K562 (cell line): ENCODE data around the gene ABHD12. TPM values are rescaled to one million over a fixed set of nuclear protein-coding genes. Genes with fewer than 3 reads are reported as not detected.

Source experiments
- ATAC-seq: fragments of 200-7000 bp; cut with Tn5 transposase; 3 replicates; pipeline ENCODE4 v1.9.1; 2020; ENCODE audit warnings: moderate library complexity
- BruUV-seq: library from RNA; stranded (reverse); fragments of 400-500 nt; replicated peaks from 2 replicates; lab custom pipeline; 2021; lab: Mats Ljungman, UMichigan
- CTCF ChIA-PET: fragments of 300-600 bp; formaldehyde crosslinking; extraction: SDS; loops from one replicate; lab custom pipeline; 2021; ENCODE audit warnings: low intra/inter-chr PET ratio; lab: Yijun Ruan, JAX
- POLR2A ChIA-PET: fragments of 300-600, 350-650 bp; sonication (Branson Sonifier 250); formaldehyde crosslinking; extraction: SDS; loops from one replicate; lab custom pipeline; 2021; ENCODE audit warnings: antibody characterized with exemption, inconsistent platforms; lab: Yijun Ruan, JAX
- DNase-seq, 4 experiments: peaks; one replicate each; pipeline versions ENCODE4 v3.0.0 to v3.0.0-alpha.2; 2011 to 2018; ENCODE audit warnings: low spot score in 3 of 4, mixed read lengths in 3 of 4; ENCODE audit errors: extremely low read depth in 1 of 4
- FAIRE-seq: peaks from 2 replicates; lab custom pipeline; 2011; peaks lifted over from hg19 to GRCh38; lab: Jason Lieb, UNC
- H2AFZ ChIP-seq: 2 replicates; pipeline ENCODE4 v1.6.0; 2011; ENCODE audit warnings: low read depth, low read length, control low read depth, inconsistent platforms
- H3K27ac ChIP-seq: fragments of 200-600 bp; 3 replicates; pipeline ENCODE4 v1.8.0; 2011; ENCODE audit warnings: low read depth, mild to moderate bottlenecking, control low read depth, inconsistent platforms, low read length, moderate library complexity, mixed read lengths; ENCODE audit errors: extremely low read depth
- H3K27me3 ChIP-seq, 2 experiments: fragments of 300-600 bp in 1 of 2; 2 replicates in 1 of 2; 3 replicates in 1 of 2; pipeline versions ENCODE4 v1.6.0 to v1.8.0; 2011; ENCODE audit warnings: inconsistent platforms in 2 of 2, low read length in 2 of 2, mild to moderate bottlenecking in 1 of 2, mixed read lengths in 1 of 2, moderate library complexity in 1 of 2; ENCODE audit not compliant: control insufficient read depth in 2 of 2, insufficient read depth in 2 of 2
- H3K36me3 ChIP-seq: fragments of 300-600 bp; 3 replicates; pipeline ENCODE4 v1.8.0; 2011; ENCODE audit warnings: mild to moderate bottlenecking, low read length, inconsistent platforms; ENCODE audit not compliant: control insufficient read depth, insufficient read depth
- H3K4me1 ChIP-seq, 2 experiments: fragments of 200-600 bp in 1 of 2; replicated peaks in 1 of 2; 2 replicates in 1 of 2; 3 replicates in 1 of 2; pipeline versions ENCODE4 v1.5.1 to v1.8.0; 2011; ENCODE audit warnings: inconsistent platforms in 2 of 2, low read length in 2 of 2, mild to moderate bottlenecking in 1 of 2, mixed read lengths in 1 of 2, moderate library complexity in 1 of 2; ENCODE audit not compliant: control insufficient read depth in 2 of 2, insufficient read depth in 2 of 2
- H3K4me2 ChIP-seq: 2 replicates; pipeline ENCODE4 v1.6.1; 2011; ENCODE audit warnings: low read length, control low read depth, inconsistent platforms, mixed read lengths; ENCODE audit not compliant: insufficient read depth
- H3K4me3 ChIP-seq: fragments of 200-600 bp; sonication (generic), shearing (Covaris generic); 2 replicates; pipeline ENCODE4 v1.5.1; 2016; ENCODE audit warnings: control low read depth, inconsistent platforms
- H3K79me2 ChIP-seq: fragments of 200-600 bp; 3 replicates; pipeline ENCODE4 v1.8.0; 2011; ENCODE audit warnings: low read length, inconsistent platforms; ENCODE audit not compliant: control insufficient read depth, insufficient read depth
- H3K9ac ChIP-seq, 2 experiments: 2 replicates each; pipeline versions ENCODE4 v1.6.0 to v1.6.1; 2011; ENCODE audit warnings: low read depth in 2 of 2, low read length in 2 of 2, control low read depth in 1 of 2, inconsistent platforms in 1 of 2, mild to moderate bottlenecking in 1 of 2, mixed read lengths in 1 of 2; ENCODE audit not compliant: insufficient read depth in 1 of 2
- H3K9me1 ChIP-seq: one replicate; pipeline ENCODE4 v1.6.0; 2011; ENCODE audit warnings: inconsistent platforms, mild to moderate bottlenecking, low read length, moderate library complexity; ENCODE audit not compliant: control insufficient read depth, insufficient read depth
- H3K9me3 ChIP-seq: replicated peaks from 2 replicates; pipeline ENCODE4 v1.5.1; 2011; ENCODE audit warnings: low read depth, low read length, inconsistent platforms; ENCODE audit not compliant: control insufficient read depth, insufficient read depth
- H4K20me1 ChIP-seq: replicated peaks from 2 replicates; pipeline ENCODE4 v1.6.1; 2011; ENCODE audit warnings: low read length, inconsistent platforms, mixed read lengths; ENCODE audit not compliant: control insufficient read depth, insufficient read depth
- JUND ChIP-seq, 2 experiments: IDR thresholded peaks; 2 replicates in 1 of 2; 3 replicates in 1 of 2; pipeline ENCODE4 v1.6.1; 2011; ENCODE audit warnings: borderline replicate concordance in 2 of 2, low read depth in 2 of 2, low read length in 2 of 2, improper control_type of control experiment in 1 of 2, missing biosample characterization in 1 of 2, missing genetic modification characterization in 1 of 2, missing genetic modification reagents in 1 of 2
- WGBS: fragments of 100-300 bp; shearing (Covaris generic); methylation state at CpG from one replicate; pipeline ENCODE4 v1.1.6; 2016; ENCODE audit warnings: low coverage, mixed read lengths; ENCODE audit not compliant: insufficient coverage; ENCODE audit errors: missing lambda C conversion rate; 5-methylcytosine and 5-hydroxymethylcytosine counted together
- in situ Hi-C: fragments of 300-500 bp; cut with MboI; formaldehyde crosslinking; loops from 4 replicates; pipeline ENCODE4 v1.15.0; 2018; ENCODE audit warnings: inconsistent platforms, mixed read lengths
- intact Hi-C: fragments of 100-400 bp; cut with micrococcal nuclease; formaldehyde crosslinking; loops from 2 replicates; pipeline ENCODE4 v1.14.2; 2022
- polyA plus RNA-seq, 8 experiments: library from polyadenylated mRNA; depleted of rRNA in 4 of 8; stranded (reverse) in 5 of 8; unstranded in 3 of 8; fragments of >200 nt; fragmentation: Nextera tagmentation in 2 of 8; fragmentation: Illumina TruSeq in 1 of 8; extraction: Ambion mirVana in 2 of 8; extraction: Trizol in 1 of 8; gene quantifications; 2 replicates each; pipeline versions ENCODE4 v1.2.1 to v1.2.3, GENCODE V29; 2011 to 2014; ENCODE audit warnings: inconsistent platforms in 1 of 8, missing spikeins in 1 of 8
- total RNA-seq, 7 experiments: library from RNA; depleted of rRNA in 6 of 7; stranded (reverse); fragments of >200 nt in 6 of 7; fragmentation: Illumina TruSeq in 2 of 7; extraction: Trizol in 2 of 7; gene quantifications; 2 replicates each; pipeline versions ENCODE4 v1.2.1 to v1.2.3, GENCODE V29; 2011 to 2021; ENCODE audit warnings: low replicate concordance in 1 of 7
- TF ChIP-seq, protein P1 (sequence below): fragments of 450-650 bp; IDR thresholded peaks from 2 replicates; pipeline ENCODE4 v1.6.1; 2016; ENCODE audit warnings: mild to moderate bottlenecking, moderate library complexity

Gene ABHD12
- total and polyA plus RNA-seq, 9 of the 15 experiments (the other 6 are each of a cell fraction or from before 2014, with no cell fraction given), result 0.65 to 15.6 (median 9.1) TPM

- DNase-seq (no peak), ATAC-seq (no peak; the same call in 2 of the 3 replicates), FAIRE-seq (no peak)
- ChIA-PET CTCF (no interaction called here), POLR2A (interaction anchor here (1.5 kb wide), 1 partner anchor 10 kb away, joined by 4 read pairs; the partner anchor contains the start of gene GINS1)
- Histone ChIP-seq H3K4me3 (no peak overlapping the region), H3K27me3 (no peaks in the 10 kb centered on the region), H3K9me3 (no peaks in the 10 kb centered on the region), H3K79me2 (no peaks in the 10 kb centered on the region), H4K20me1 (no peaks in the 10 kb centered on the region), H2AFZ (peak overlapping the region; percentile 59), H3K9ac (no peak overlapping the region), H3K9me1 (no peaks in the 10 kb centered on the region), H3K4me2 (no peak overlapping the region; the same call in 1 of the 2 replicates), H3K4me1 (no peaks in the 10 kb centered on the region; a peak in 1 of 5 replicates), H3K27ac (no peak overlapping the region), H3K36me3 (no peaks in the 10 kb centered on the region)
- intact Hi-C loops (loop anchor here (10.0 kb wide), 1 partner anchor 402 kb away; the partner anchor contains the start of gene APMAP), in situ Hi-C loops (no loop called here)
- WGBS, result 13% methylated on average over 6 of the region's 6 CpGs
- TF ChIP-seq, protein P1, sequence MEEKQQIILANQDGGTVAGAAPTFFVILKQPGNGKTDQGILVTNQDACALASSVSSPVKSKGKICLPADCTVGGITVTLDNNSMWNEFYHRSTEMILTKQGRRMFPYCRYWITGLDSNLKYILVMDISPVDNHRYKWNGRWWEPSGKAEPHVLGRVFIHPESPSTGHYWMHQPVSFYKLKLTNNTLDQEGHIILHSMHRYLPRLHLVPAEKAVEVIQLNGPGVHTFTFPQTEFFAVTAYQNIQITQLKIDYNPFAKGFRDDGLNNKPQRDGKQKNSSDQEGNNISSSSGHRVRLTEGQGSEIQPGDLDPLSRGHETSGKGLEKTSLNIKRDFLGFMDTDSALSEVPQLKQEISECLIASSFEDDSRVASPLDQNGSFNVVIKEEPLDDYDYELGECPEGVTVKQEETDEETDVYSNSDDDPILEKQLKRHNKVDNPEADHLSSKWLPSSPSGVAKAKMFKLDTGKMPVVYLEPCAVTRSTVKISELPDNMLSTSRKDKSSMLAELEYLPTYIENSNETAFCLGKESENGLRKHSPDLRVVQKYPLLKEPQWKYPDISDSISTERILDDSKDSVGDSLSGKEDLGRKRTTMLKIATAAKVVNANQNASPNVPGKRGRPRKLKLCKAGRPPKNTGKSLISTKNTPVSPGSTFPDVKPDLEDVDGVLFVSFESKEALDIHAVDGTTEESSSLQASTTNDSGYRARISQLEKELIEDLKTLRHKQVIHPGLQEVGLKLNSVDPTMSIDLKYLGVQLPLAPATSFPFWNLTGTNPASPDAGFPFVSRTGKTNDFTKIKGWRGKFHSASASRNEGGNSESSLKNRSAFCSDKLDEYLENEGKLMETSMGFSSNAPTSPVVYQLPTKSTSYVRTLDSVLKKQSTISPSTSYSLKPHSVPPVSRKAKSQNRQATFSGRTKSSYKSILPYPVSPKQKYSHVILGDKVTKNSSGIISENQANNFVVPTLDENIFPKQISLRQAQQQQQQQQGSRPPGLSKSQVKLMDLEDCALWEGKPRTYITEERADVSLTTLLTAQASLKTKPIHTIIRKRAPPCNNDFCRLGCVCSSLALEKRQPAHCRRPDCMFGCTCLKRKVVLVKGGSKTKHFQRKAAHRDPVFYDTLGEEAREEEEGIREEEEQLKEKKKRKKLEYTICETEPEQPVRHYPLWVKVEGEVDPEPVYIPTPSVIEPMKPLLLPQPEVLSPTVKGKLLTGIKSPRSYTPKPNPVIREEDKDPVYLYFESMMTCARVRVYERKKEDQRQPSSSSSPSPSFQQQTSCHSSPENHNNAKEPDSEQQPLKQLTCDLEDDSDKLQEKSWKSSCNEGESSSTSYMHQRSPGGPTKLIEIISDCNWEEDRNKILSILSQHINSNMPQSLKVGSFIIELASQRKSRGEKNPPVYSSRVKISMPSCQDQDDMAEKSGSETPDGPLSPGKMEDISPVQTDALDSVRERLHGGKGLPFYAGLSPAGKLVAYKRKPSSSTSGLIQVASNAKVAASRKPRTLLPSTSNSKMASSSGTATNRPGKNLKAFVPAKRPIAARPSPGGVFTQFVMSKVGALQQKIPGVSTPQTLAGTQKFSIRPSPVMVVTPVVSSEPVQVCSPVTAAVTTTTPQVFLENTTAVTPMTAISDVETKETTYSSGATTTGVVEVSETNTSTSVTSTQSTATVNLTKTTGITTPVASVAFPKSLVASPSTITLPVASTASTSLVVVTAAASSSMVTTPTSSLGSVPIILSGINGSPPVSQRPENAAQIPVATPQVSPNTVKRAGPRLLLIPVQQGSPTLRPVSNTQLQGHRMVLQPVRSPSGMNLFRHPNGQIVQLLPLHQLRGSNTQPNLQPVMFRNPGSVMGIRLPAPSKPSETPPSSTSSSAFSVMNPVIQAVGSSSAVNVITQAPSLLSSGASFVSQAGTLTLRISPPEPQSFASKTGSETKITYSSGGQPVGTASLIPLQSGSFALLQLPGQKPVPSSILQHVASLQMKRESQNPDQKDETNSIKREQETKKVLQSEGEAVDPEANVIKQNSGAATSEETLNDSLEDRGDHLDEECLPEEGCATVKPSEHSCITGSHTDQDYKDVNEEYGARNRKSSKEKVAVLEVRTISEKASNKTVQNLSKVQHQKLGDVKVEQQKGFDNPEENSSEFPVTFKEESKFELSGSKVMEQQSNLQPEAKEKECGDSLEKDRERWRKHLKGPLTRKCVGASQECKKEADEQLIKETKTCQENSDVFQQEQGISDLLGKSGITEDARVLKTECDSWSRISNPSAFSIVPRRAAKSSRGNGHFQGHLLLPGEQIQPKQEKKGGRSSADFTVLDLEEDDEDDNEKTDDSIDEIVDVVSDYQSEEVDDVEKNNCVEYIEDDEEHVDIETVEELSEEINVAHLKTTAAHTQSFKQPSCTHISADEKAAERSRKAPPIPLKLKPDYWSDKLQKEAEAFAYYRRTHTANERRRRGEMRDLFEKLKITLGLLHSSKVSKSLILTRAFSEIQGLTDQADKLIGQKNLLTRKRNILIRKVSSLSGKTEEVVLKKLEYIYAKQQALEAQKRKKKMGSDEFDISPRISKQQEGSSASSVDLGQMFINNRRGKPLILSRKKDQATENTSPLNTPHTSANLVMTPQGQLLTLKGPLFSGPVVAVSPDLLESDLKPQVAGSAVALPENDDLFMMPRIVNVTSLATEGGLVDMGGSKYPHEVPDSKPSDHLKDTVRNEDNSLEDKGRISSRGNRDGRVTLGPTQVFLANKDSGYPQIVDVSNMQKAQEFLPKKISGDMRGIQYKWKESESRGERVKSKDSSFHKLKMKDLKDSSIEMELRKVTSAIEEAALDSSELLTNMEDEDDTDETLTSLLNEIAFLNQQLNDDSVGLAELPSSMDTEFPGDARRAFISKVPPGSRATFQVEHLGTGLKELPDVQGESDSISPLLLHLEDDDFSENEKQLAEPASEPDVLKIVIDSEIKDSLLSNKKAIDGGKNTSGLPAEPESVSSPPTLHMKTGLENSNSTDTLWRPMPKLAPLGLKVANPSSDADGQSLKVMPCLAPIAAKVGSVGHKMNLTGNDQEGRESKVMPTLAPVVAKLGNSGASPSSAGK, result 0 out of 2 replicates have a peak, but pooled peaks have one; percentile 25
- TF ChIP-seq JUND (IDR thresholded peaks at IDR 0.05; ENCODE audit: borderline replicate concordance, low read depth, low read length) (no peak), JUND (tag; IDR thresholded peaks at IDR 0.05; ENCODE audit: borderline replicate concordance, low read depth, low read length) (no peak)
- no TSS peak for BruUV-seq
These were observed 6.5 kb upstream of the ABHD12 start for GRCh38 chr20:25397096-25397495.
